Ammon's horn (tissue), 1 donor: ENCODE results near the gene ARHGEF26.

Experiments used
- DNase-seq: peaks from one replicate; pipeline ENCODE4 v3.0.0-alpha.2; 2016; ENCODE audit warnings: low spot score

The ARHGEF26 gene

GRCh38 chr3:154210986-154211385, 89.8 kb downstream of the ARHGEF26 start:
- no peak for DNase-seq

GRCh38 chr3:154214306-154214705, 93.1 kb downstream of the ARHGEF26 start:
- no peak for DNase-seq

GRCh38 chr3:154217671-154218070, 96.5 kb downstream of the ARHGEF26 start:
- DNase-seq = no peak

- no peak for DNase-seq
These were observed 97.5 kb downstream of the ARHGEF26 start for GRCh38 chr3:154218728-154219127.

- DNase-seq = no peak
These were observed 99.3 kb downstream of the ARHGEF26 start for GRCh38 chr3:154220462-154220861.

GRCh38 chr3:154223519-154223918, 102.3 kb downstream of the ARHGEF26 start:
- no peak for DNase-seq

- DNase-seq = no peak
These were observed 103.2 kb downstream of the ARHGEF26 start for GRCh38 chr3:154224366-154224765.

GRCh38 chr3:154224866-154225265, 103.7 kb downstream of the ARHGEF26 start:
- DNase-seq = no peak

- no peak for DNase-seq
These were observed 104.3 kb downstream of the ARHGEF26 start for GRCh38 chr3:154225536-154225935.

GRCh38 chr3:154227531-154227930, 106.3 kb downstream of the ARHGEF26 start:
- DNase-seq = no peak

- DNase-seq = no peak
These were observed 107.5 kb downstream of the ARHGEF26 start for GRCh38 chr3:154228561-154229216.

GRCh38 chr3:154229217-154229590, 108.0 kb downstream of the ARHGEF26 start:
- DNase-seq = no peak

GRCh38 chr3:154235330-154235729, 114.1 kb downstream of the ARHGEF26 start:
- no peak for DNase-seq

GRCh38 chr3:154236331-154236730, 115.1 kb downstream of the ARHGEF26 start:
- no peak for DNase-seq

- DNase-seq = no peak
These were observed 119.0 kb downstream of the ARHGEF26 start for GRCh38 chr3:154240235-154240634.

- no peak for DNase-seq
These were observed 120.3 kb downstream of the ARHGEF26 start for GRCh38 chr3:154241496-154241895.

GRCh38 chr3:154242766-154243165, 121.6 kb downstream of the ARHGEF26 start:
- no peak for DNase-seq

GRCh38 chr3:154243353-154243752, 122.2 kb downstream of the ARHGEF26 start:
- DNase-seq = no peak

GRCh38 chr3:154244644-154245043, 123.5 kb downstream of the ARHGEF26 start:
- DNase-seq = peak; percentile 23

GRCh38 chr3:154247806-154248415, 126.7 kb downstream of the ARHGEF26 start:
- DNase-seq = peak; percentile 67

- no peak for DNase-seq
These were observed 129.1 kb downstream of the ARHGEF26 start for GRCh38 chr3:154250291-154250690.

- DNase-seq = no peak
These were observed 130.4 kb downstream of the ARHGEF26 start for GRCh38 chr3:154251610-154252009.

- peak; percentile 94 for DNase-seq
These were observed 131.8 kb downstream of the ARHGEF26 start for GRCh38 chr3:154252759-154253638.
